Frontal cortex (tissue), 4 donors: ENCODE measurements around the gene ENOX1. TPM values are rescaled to one million over a fixed set of nuclear protein-coding genes. Genes with fewer than 3 reads are reported as not detected.
"Not testable (repeated sequence)": the region's sequence is repeated elsewhere in the genome, so short reads cannot be mapped to it uniquely, and the experiment has no call there.

Experiments used
- DNase-seq, 2 donors: peaks; one replicate each; pipeline ENCODE4 v3.0.0; 2012; ENCODE audit warnings: low spot score in 2 of 2
- FAIRE-seq: peaks from 2 replicates; lab custom pipeline; 2012; peaks lifted over from hg19 to GRCh38; lab: Jason Lieb, UNC
- total RNA-seq: library from RNA; depleted of rRNA; stranded (reverse); fragments of >200 nt; gene quantifications from one replicate; pipeline ENCODE4 v1.2.3, GENCODE V29; 2014
- donor health status: control.
- donor health status: control.
- donor health status: control.

ENOX1 gene
- total RNA-seq, 1 donor from 2014 or later: 50.5 TPM

- no peak for DNase-seq
- FAIRE-seq: no peak
Measured at GRCh38 chr13:43464578-43465264, 322.1 kb downstream of the ENOX1 start.

DNA sequence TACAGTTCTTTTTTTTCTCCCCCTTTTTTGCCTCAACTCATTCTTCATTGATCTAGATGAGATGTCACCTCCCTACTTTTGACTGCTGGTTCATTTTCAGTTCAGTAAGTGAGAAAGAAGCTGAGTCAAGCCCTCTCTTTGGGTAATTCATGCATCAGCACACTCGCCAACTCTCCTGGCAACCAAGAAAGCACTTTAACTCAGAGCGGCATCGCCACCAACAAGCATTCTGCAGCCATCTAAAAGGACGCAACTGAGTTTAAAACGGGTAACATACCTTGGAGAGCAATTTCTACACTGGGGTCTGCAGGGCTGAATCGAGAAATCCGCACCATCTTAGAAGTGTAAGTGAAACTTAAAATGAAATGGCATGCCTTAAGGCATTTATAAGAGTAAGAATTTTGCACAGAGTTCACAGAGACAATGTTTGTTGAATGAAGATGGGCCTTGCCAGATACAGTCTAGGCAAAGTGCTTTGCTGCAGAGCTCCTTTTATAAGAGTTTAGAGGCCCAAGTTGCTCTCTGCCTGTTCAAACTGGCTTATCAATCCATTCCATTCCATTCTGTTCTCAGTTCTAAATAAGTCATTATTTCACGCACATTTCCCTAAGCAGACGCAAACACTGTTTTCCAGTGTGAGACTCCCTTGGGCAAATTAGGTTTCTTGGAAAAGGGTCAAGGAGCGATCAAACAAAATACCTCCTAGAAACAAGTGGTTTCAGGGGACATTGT, 338.0 kb downstream of the ENOX1 start:
- FAIRE-seq: no peak
- DNase-seq: peak in 1 of 2 donors; percentile 9

- FAIRE-seq (no peak), DNase-seq (no peak)
Measured at GRCh38 chr13:43446126-43446525, 340.6 kb downstream of the ENOX1 start.

DNA sequence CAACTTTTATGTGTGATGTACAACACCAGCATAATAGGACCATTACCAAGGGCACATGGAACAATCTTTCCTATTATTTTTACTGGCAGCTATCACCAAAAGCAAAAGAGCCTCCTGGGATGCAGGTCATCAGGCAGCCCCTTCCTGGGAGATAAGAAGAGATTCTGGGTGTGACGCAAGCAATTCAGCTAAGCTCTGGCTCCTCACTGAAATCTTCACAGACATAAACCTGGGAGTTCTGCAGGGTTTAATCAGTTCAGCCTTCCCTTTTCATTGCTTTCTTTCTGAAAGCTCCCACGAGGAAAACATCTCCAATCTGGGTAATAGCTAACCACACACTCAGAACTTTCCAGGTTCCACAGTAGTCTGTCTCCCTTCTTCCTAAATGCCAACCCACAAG, 341.1 kb downstream of the ENOX1 start:
- DNase-seq: no peak
- FAIRE-seq: no peak

GRCh38 chr13:43444081-43444480, 342.7 kb downstream of the ENOX1 start:
- no peak for FAIRE-seq

DNA sequence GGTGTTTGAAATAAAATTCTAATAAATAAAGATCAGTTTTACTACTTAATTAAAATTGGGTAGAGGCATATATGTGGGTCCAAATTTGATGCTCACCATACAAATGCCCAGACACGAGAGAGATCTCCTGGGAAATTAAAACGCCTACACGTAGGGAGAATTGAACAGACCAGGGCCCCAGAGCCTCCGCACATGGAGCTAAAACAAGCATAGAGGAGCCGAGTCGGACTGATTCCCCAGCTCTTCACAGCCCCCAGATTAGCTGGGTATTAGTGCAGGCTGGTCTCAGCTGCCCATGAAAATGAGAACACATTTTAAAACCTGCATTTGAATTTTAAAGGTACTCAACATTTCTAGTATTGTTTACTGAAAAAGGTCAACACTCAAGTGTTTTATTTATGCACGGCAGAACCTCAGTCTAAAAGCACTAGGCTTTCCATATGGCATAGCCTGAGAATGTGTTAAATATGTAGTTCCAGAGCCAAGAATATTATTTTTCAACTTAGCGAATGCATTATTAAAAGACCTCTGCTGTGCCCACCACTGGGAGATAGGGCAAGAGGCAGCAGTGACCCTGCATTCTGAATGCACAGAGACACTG, 344.8 kb downstream of the ENOX1 start:
- FAIRE-seq: no peak
- no peak for DNase-seq

More at GRCh38 chr13:43444081-43444480, 342.7 kb downstream of the ENOX1 start:
- DNase-seq: no peak

DNA sequence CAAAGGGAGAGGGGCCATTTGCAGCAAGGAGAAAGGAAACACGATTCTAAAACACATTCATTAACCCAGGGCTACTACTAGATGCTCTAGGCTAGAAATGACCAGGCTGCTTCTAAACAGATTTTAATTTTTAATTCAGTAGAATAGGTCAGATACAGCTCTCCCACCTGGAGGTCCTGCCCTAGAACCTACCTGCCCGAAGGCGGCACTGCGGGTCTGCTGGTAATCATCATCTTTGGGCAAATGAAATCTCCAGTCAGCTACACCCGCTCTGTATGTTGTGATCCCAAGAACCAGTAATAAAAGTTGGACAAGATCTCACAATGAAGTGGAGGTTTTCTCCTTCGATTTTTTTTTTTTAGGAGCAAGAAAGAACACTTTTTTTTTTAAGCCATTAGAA, 345.3 kb downstream of the ENOX1 start:
- FAIRE-seq (no peak), DNase-seq (no peak)

GRCh38 chr13:43434191-43434590, 352.6 kb downstream of the ENOX1 start:
- no peak for FAIRE-seq

DNA sequence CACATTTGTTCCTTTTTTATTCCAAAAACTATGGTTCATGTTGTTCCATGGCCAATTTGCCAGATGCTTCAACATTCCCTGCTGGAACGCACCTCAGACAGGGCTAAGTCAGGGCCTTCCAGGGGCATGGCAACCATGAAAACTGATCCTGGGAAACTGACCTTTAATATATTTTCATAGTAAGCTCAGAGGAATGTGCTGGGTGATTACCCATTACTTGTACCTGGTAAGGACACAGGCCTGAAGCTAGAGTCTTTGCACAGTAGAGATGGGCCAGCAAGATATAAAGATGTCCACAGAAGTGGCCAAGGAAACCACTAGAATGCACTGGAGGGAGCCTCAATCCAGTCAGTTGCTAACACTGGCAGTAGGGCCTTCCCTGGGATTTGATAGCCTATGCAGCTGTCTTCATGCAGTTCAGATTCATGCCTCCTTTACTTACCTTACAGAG, 353.1 kb downstream of the ENOX1 start:
- no peak for DNase-seq
- FAIRE-seq: no peak

More at GRCh38 chr13:43434191-43434590, 352.6 kb downstream of the ENOX1 start:
- no peak for DNase-seq

DNA sequence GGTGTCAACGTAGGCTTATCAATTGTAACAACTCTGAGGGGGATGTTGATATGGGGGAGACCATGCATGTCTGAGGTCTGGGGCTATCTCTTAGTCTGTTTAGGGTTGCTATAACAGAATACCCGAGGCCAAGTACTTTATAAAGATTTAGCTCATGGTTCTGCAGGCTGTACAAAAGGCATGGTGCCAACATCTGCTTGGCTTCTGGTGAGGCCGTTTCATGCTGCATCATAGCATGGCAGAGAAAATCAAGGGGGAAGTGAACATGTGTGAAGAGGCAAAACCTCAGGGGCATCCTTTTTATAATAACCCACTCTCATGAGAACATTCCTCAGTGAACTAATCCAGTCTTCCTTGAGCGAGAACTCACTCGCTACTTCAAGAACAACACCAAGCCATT, 353.8 kb downstream of the ENOX1 start:
- DNase-seq: no peak
- no peak for FAIRE-seq

DNA sequence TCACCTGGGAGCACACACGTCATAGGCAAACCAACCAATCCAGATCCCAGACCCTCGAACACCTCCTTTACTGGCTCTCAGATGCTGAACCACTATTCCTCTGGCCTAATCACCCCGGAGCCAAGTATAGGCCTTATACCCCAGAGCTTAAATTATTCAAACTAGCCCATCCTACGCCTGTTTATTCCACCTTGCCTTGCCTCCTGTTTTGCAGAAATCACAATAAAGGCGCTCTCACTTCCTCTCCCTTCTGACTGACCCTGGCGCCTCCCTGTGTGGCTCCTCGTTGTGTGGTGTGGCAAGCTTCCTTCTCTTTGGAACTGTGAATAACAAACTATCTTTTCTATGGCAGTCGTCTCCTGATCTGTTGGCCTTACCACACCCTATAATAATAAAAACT, 354.9 kb downstream of the ENOX1 start:
- no peak for FAIRE-seq
- DNase-seq: no peak

- FAIRE-seq (no peak), DNase-seq (no peak)
Measured at GRCh38 chr13:43431290-43431716, 355.5 kb downstream of the ENOX1 start.

DNA sequence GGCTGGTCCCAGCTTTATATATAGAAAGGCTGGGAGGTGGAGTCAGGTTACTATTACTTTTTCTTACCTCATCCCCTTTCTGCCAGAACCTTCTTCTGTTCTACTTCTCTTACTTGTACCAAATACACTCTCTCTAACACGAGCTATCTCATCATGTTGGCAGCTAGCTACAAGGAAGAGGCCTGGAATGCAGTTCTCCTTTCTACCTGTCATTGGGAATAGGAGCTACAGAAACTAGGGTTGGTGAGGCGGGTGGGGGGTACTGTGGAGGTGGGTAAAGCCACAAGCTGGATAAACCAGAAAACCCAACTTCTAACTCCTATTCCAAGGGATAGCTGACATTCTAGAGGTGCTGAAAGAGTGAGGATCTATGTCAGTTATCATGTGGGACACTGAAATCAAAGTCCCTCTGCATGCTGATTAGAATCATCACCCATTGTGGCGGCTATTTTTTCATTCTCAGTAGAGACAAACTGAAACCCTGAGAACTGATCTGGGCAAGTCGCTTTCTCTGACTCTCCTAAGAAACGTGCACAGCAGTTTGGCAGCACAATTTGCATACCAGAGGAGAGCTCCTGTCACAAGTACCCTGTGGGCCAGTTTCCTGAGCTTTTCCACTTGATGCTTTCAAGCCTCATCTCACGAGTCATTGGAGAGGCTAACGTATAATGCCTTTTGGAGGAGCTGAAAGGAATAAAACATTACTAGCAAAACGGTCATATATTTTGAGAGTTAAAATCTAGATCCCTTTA, 358.1 kb downstream of the ENOX1 start:
- FAIRE-seq (no peak), DNase-seq (no peak)

DNA sequence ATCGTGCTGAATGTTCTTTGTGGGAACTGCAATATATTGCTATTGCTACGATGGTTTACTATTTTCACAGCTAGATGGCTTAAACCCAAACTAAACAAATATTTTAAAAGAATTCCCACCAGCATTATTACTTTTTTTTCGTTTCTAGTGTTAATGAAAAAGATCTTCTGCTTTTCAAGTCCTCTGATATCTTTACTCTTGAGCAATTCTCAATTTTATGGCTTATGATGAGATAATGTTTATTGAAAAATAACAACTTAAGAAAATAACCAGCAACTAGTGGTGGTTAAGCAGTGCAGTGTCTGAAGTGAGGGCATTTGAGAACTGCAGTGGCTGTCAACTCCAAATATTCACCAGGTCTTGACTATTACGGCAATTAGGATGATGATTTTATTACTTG, 360.4 kb downstream of the ENOX1 start:
- no peak for DNase-seq
- no peak for FAIRE-seq

- DNase-seq (no peak), FAIRE-seq (no peak)
Measured at GRCh38 chr13:43425234-43425633, 361.5 kb downstream of the ENOX1 start.

- DNase-seq (no peak), FAIRE-seq (no peak)
Measured at GRCh38 chr13:43424412-43424811, 362.4 kb downstream of the ENOX1 start.

- DNase-seq (no peak), FAIRE-seq (no peak)
Measured at GRCh38 chr13:43422116-43422515, 364.7 kb downstream of the ENOX1 start.

GRCh38 chr13:43416842-43417241, 369.9 kb downstream of the ENOX1 start:
- not testable (repeated sequence) for DNase-seq, FAIRE-seq

DNA sequence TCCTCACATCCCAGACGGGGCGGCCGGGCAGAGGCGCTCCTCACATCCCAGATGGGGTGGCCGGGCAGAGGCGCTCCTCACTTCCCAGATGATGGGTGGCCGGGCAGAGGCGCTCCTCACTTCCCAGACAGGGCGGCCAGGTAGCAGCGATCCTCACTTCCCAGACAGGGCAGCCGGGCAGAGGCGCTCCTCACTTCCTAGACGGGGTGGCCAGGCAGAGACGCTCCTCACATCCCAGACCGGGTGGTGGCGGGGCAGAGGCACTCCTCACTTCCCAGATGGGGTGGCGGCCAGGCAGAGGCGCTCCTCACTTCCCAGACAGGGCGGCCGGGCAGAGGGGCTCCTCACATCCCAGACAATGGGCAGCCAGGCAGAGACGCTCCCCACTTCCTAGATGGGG, 370.4 kb downstream of the ENOX1 start:
- DNase-seq, FAIRE-seq: not testable (repeated sequence)

GRCh38 chr13:43415903-43416391, 370.8 kb downstream of the ENOX1 start:
- not testable (repeated sequence) for DNase-seq, FAIRE-seq
